NCI-H460 (cell line): ENCODE results near the gene ATMIN. TPM values are rescaled to one million over a fixed set of nuclear protein-coding genes. Genes with fewer than 3 reads are reported as not detected.
A peak's percentile ranks its signal among the peaks of the same experiment; 100 is the strongest.

Experiments
- DNase-seq: peaks from one replicate; pipeline ENCODE4 v3.0.0-alpha.2; 2016; ENCODE audit warnings: low read depth; ENCODE audit errors: extremely low read depth
- polyA plus RNA-seq: library from polyadenylated mRNA; depleted of rRNA; stranded (reverse); fragments of >200 nt; gene quantifications from 2 replicates; pipeline ENCODE4 v1.2.3, GENCODE V29; 2014; cell fraction: nucleus; rRNA removed
- total RNA-seq: library from RNA; depleted of rRNA; stranded (reverse); fragments of >200 nt; shearing (Covaris generic); gene quantifications from 2 replicates; pipeline ENCODE4 v1.2.3, GENCODE V29; 2014; rRNA removed

The ATMIN gene
- 26.2 and 33.4 TPM in 2 replicates for total RNA-seq
- polyA plus RNA-seq, result 11.0 and 18.2 TPM in 2 replicates

- DNase-seq, result peak; percentile 78
These were observed at the start of gene ATMIN for GRCh38 chr16:81035398-81035974. TSS of gene ATMIN (plus strand) at chr16:81035842. CDS start at chr16:81035871, 29 bp downstream.

- no peak for DNase-seq
These were observed 49.1 kb upstream of the ATMIN start for GRCh38 chr16:80986557-80986956.

- no peak for DNase-seq
These were observed 46.9 kb upstream of the ATMIN start for GRCh38 chr16:80988756-80989155.

GRCh38 chr16:80989801-80990200 is 45.8 kb upstream of the ATMIN start:
- DNase-seq, result no peak

GRCh38 chr16:80990577-80990976 is 45.1 kb upstream of the ATMIN start:
- DNase-seq, result no peak

- DNase-seq, result no peak
These were observed 44.7 kb upstream of the ATMIN start for GRCh38 chr16:80990978-80991377.

- no peak for DNase-seq
These were observed 43.7 kb upstream of the ATMIN start for GRCh38 chr16:80991792-80992430.

- no peak for DNase-seq
These were observed 42.9 kb upstream of the ATMIN start for GRCh38 chr16:80992676-80993293.

GRCh38 chr16:80993307-80993706 is 42.3 kb upstream of the ATMIN start:
- DNase-seq, result no peak

- DNase-seq, result no peak
These were observed 41.8 kb upstream of the ATMIN start for GRCh38 chr16:80993834-80994233.

- no peak for DNase-seq
These were observed 41.2 kb upstream of the ATMIN start for GRCh38 chr16:80994451-80994850.

- DNase-seq, result no peak
These were observed 38.9 kb upstream of the ATMIN start for GRCh38 chr16:80996688-80997138.

- no peak for DNase-seq
These were observed 38.4 kb upstream of the ATMIN start for GRCh38 chr16:80997139-80997798.

GRCh38 chr16:80997964-80998620 is 37.5 kb upstream of the ATMIN start:
- DNase-seq, result no peak

GRCh38 chr16:81000873-81001272 is 34.8 kb upstream of the ATMIN start:
- DNase-seq, result no peak

- no peak for DNase-seq
These were observed 34.3 kb upstream of the ATMIN start for GRCh38 chr16:81001330-81001729.

- no peak for DNase-seq
These were observed 32.6 kb upstream of the ATMIN start for GRCh38 chr16:81003064-81003463.

GRCh38 chr16:81003610-81004460 is 31.8 kb upstream of the ATMIN start:
- no peak for DNase-seq

- peak; percentile 40 for DNase-seq
These were observed 30.8 kb upstream of the ATMIN start for GRCh38 chr16:81004646-81005353.
